Anterior cingulate cortex (tissue), 58 donors: ENCODE data around the gene TMCC1.
"Not testable (repeated sequence)": the region's sequence is repeated elsewhere in the genome, so short reads cannot be mapped to it uniquely, and the experiment has no call there.

Source experiments
- DNase-seq, 58 donors: peaks; one replicate each; lab custom pipeline; 2025; lab: John Stamatoyannopoulos, UW

TMCC1 gene

GRCh38 chr3:129893581-129894070 is at the start of gene TMCC1:
TMCC1 (minus strand) TSS chr3:129893711.
- DNase-seq, result peak in 56 of 58 donors; percentile 22 to 87 (median 72)

- no peak for DNase-seq
Observed at GRCh38 chr3:129943020-129943419, 49.5 kb upstream of the TMCC1 start.

GRCh38 chr3:129942296-129942695 is 48.8 kb upstream of the TMCC1 start:
- DNase-seq, result peak in 53 of 58 donors; percentile 2 to 72 (median 46)

GRCh38 chr3:129940086-129940485 is 46.6 kb upstream of the TMCC1 start:
- DNase-seq, result no peak

- no peak for DNase-seq
Observed at GRCh38 chr3:129938140-129938930, 44.8 kb upstream of the TMCC1 start.

- DNase-seq, result no peak
Observed at GRCh38 chr3:129937717-129938116, 44.2 kb upstream of the TMCC1 start.

- DNase-seq, result peak in 39 of 58 donors; percentile 6 to 78 (median 28)
Observed at GRCh38 chr3:129936757-129937156, 43.2 kb upstream of the TMCC1 start.

- peak in 18 of 58 donors; percentile 2 to 55 (median 10) for DNase-seq
Observed at GRCh38 chr3:129934234-129935123, 41.0 kb upstream of the TMCC1 start.

- no peak for DNase-seq
Observed at GRCh38 chr3:129933471-129933870, 40.0 kb upstream of the TMCC1 start.

GRCh38 chr3:129929383-129929782 is 35.9 kb upstream of the TMCC1 start:
- no peak for DNase-seq

GRCh38 chr3:129927072-129927471 is 33.6 kb upstream of the TMCC1 start:
- no peak for DNase-seq

GRCh38 chr3:129919806-129920205 is 26.3 kb upstream of the TMCC1 start:
- DNase-seq, result no peak

- DNase-seq, result no peak
Observed at GRCh38 chr3:129919357-129919756, 25.8 kb upstream of the TMCC1 start.

GRCh38 chr3:129918461-129918860 is 24.9 kb upstream of the TMCC1 start:
- DNase-seq, result peak in 7 of 58 donors; percentile 1 to 14 (median 5)

- no peak for DNase-seq
Observed at GRCh38 chr3:129917423-129918007, 24.0 kb upstream of the TMCC1 start.

GRCh38 chr3:129913618-129914017 is 20.1 kb upstream of the TMCC1 start:
- peak in 27 of 58 donors; percentile 3 to 48 (median 23) for DNase-seq

GRCh38 chr3:129911261-129911861 is 17.9 kb upstream of the TMCC1 start:
- DNase-seq, result no peak

GRCh38 chr3:129909235-129909634 is 15.7 kb upstream of the TMCC1 start:
- DNase-seq, result not testable (repeated sequence)

GRCh38 chr3:129908417-129908816 is 14.9 kb upstream of the TMCC1 start:
- no peak for DNase-seq

- DNase-seq, result not testable (repeated sequence)
Observed at GRCh38 chr3:129901272-129901671, 7.8 kb upstream of the TMCC1 start.
